ENCODE data around the gene ZNF26. TPM values are rescaled to one million over a fixed set of nuclear protein-coding genes. Genes with fewer than 3 reads are reported as not detected.

The ZNF26 gene
- polyA plus RNA-seq, 1 of the 3 experiments (the other 2 are of a cell fraction): 7.3 TPM

GRCh38 chr12:132965796-132966195, 20.4 kb upstream of the ZNF26 start:
- H3K27ac ChIP-seq (ENCODE audit: low read depth in 2 of 2, low read length in 1 of 2): no peak overlapping the region
- H3K79me2 ChIP-seq (ENCODE audit: insufficient read depth): no peaks in the 10 kb centered on the region
- H3K9ac ChIP-seq: no peak overlapping the region
- no peaks in the 10 kb centered on the region for H3K9me2 ChIP-seq
- DNase-seq: no peak
- H2AFZ ChIP-seq (ENCODE audit: low read depth): no peak overlapping the region
- H4K20me1 ChIP-seq (ENCODE audit: insufficient read depth): no peaks in the 10 kb centered on the region
- H3F3A ChIP-seq (replicated peaks; ENCODE audit: insufficient read depth): no peaks in the 10 kb centered on the region
- no peaks in the 10 kb centered on the region for H3K27me3 ChIP-seq (ENCODE audit: insufficient read depth)
- POLR2A ChIA-PET: no interaction called here
- H3K4me3 ChIP-seq (ENCODE audit: low read depth in 2 of 2, low read length in 1 of 2): no peak overlapping the region
- H3K9me3 ChIP-seq: no peaks in the 10 kb centered on the region
- CTCF ChIA-PET: no interaction called here
- 86% methylated on average over 12 of the region's 12 CpGs for WGBS (ENCODE audit: low lambda C conversion rate)
- no peaks in the 10 kb centered on the region for H3K4me1 ChIP-seq (ENCODE audit: control insufficient read depth in 1 of 2, insufficient read depth in 2 of 2, low read depth in 1 of 2, low read length in 1 of 2)
- H3K4me2 ChIP-seq: no peak overlapping the region
- no peaks in the 10 kb centered on the region for H3K36me3 ChIP-seq (replicated peaks in 1 of 2; ENCODE audit: control insufficient read depth in 1 of 2, insufficient read depth in 2 of 2, low read length in 1 of 2)
- TF ChIP-seq MEF2A (IDR thresholded peaks at IDR 0.05; ENCODE audit: borderline replicate concordance, low read depth) (no peak), FOXM1 (IDR thresholded peaks at IDR 0.05; ENCODE audit: low read depth) (no peak), FOXJ3 (CRISPR knock-in tag; IDR thresholded peaks at IDR 0.05) (no peak), SMC3 (IDR thresholded peaks at IDR 0.05; ENCODE audit: low read depth, low read length) (no peak), EP300 (IDR thresholded peaks at IDR 0.05; ENCODE audit: borderline replicate concordance in 1 of 2, low read depth in 1 of 2, low read length in 1 of 2) (no peak), TEAD4 (IDR thresholded peaks at IDR 0.05; ENCODE audit: borderline replicate concordance, insufficient read depth) (no peak)

GRCh38 chr12:132966676-132967415, 19.3 kb upstream of the ZNF26 start:
- H3K27ac ChIP-seq (ENCODE audit: low read depth in 2 of 2, low read length in 1 of 2): no peak overlapping the region
- no peaks in the 10 kb centered on the region for H3K4me1 ChIP-seq (ENCODE audit: control insufficient read depth in 1 of 2, insufficient read depth in 2 of 2, low read depth in 1 of 2, low read length in 1 of 2)
- H3K27me3 ChIP-seq (ENCODE audit: insufficient read depth): no peaks in the 10 kb centered on the region
- no peaks in the 10 kb centered on the region for H3F3A ChIP-seq (replicated peaks; ENCODE audit: insufficient read depth)
- ChIA-PET POLR2A (no interaction called here), CTCF (no interaction called here)
- no peaks in the 10 kb centered on the region for H3K79me2 ChIP-seq (ENCODE audit: insufficient read depth)
- H3K36me3 ChIP-seq (replicated peaks in 1 of 2; ENCODE audit: control insufficient read depth in 1 of 2, insufficient read depth in 2 of 2, low read length in 1 of 2): no peaks in the 10 kb centered on the region
- no peak overlapping the region for H3K4me3 ChIP-seq (ENCODE audit: low read depth in 2 of 2, low read length in 1 of 2)
- no peaks in the 10 kb centered on the region for H3K9me3 ChIP-seq
- H3K4me2 ChIP-seq: no peak overlapping the region
- no peaks in the 10 kb centered on the region for H4K20me1 ChIP-seq (ENCODE audit: insufficient read depth)
- WGBS (ENCODE audit: low lambda C conversion rate): 59% methylated on average over 5 of the region's 12 CpGs
- no peak for DNase-seq
- no peak overlapping the region for H3K9ac ChIP-seq
- H2AFZ ChIP-seq (ENCODE audit: low read depth): no peak overlapping the region
- no peaks in the 10 kb centered on the region for H3K9me2 ChIP-seq
- TF ChIP-seq MAX (IDR thresholded peaks at IDR 0.05; ENCODE audit: low read depth) (no peak), GABPA (IDR thresholded peaks at IDR 0.05; ENCODE audit: low read depth) (no peak), SIN3A (IDR thresholded peaks at IDR 0.05; ENCODE audit: borderline replicate concordance, low read depth, low read length) (no peak), USF1 (IDR thresholded peaks at IDR 0.05; ENCODE audit: borderline replicate concordance, low read depth) (no peak), FOSL2 (IDR thresholded peaks at IDR 0.05; ENCODE audit: borderline replicate concordance, low read depth) (no peak), RCOR1 (IDR thresholded peaks at IDR 0.05; ENCODE audit: low read length) (no peak), NRF1 (IDR thresholded peaks at IDR 0.05; ENCODE audit: low read depth, low read length) (no peak), CHD2 (IDR thresholded peaks at IDR 0.05; ENCODE audit: low read length, partially characterized antibody) (no peak), EZH2phosphoT487 (IDR thresholded peaks at IDR 0.05; ENCODE audit: borderline replicate concordance, low read depth) (no peak), MEF2A (IDR thresholded peaks at IDR 0.05; ENCODE audit: borderline replicate concordance, low read depth) (no peak), RFX5 (IDR thresholded peaks at IDR 0.05; ENCODE audit: low read length) (no peak), CTCF (IDR thresholded peaks at IDR 0.05) (no peak), RAD21 (IDR thresholded peaks at IDR 0.05; ENCODE audit: low read length) (no peak), POLR2AphosphoS5 (IDR thresholded peaks at IDR 0.05; ENCODE audit: low read depth, low read length) (no peak), IRF3 (IDR thresholded peaks at IDR 0.05; ENCODE audit: low read depth, low read length) (no peak)

All from SK-N-SH (cell line).